Measurements from ENCODE around the gene SPDYE4.

DNA sequence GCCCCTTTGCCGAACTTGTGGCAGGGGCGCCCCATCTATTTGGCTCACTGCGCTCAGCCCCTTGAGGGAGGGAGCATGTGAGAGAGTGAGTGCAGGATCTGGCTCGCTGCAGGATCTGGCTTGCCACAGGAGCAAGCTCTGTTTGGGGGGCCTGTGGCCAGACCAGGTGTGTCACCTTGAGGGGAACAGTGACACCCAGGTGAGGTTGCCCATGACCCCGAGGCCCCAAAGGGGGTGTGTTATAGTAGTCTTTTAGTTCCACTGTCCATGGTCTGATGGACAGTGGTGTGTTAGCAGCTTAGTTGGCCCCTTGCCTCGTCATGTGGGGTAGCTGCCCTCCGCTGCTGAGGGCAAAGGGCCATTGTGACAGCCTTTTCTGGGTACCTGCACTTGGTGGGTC is 55.3 kb downstream of the SPDYE4 start:
- TF ChIP-seq POLR2A (IDR thresholded peaks at IDR 0.05): no peak
- TF ChIP-seq, protein P1, sequence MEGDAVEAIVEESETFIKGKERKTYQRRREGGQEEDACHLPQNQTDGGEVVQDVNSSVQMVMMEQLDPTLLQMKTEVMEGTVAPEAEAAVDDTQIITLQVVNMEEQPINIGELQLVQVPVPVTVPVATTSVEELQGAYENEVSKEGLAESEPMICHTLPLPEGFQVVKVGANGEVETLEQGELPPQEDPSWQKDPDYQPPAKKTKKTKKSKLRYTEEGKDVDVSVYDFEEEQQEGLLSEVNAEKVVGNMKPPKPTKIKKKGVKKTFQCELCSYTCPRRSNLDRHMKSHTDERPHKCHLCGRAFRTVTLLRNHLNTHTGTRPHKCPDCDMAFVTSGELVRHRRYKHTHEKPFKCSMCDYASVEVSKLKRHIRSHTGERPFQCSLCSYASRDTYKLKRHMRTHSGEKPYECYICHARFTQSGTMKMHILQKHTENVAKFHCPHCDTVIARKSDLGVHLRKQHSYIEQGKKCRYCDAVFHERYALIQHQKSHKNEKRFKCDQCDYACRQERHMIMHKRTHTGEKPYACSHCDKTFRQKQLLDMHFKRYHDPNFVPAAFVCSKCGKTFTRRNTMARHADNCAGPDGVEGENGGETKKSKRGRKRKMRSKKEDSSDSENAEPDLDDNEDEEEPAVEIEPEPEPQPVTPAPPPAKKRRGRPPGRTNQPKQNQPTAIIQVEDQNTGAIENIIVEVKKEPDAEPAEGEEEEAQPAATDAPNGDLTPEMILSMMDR (IDR thresholded peaks at IDR 0.05): no peak
